Endothelial cell of hepatic sinusoid (primary cell): ENCODE measurements around the gene CLDND1.

Source experiments
- in situ Hi-C: cut with HindIII; loops from 2 replicates; pipeline ENCODE4 v1.10.0; 2017; ENCODE audit warnings: low sequenced_read_pairs

CLDND1 gene

DNA sequence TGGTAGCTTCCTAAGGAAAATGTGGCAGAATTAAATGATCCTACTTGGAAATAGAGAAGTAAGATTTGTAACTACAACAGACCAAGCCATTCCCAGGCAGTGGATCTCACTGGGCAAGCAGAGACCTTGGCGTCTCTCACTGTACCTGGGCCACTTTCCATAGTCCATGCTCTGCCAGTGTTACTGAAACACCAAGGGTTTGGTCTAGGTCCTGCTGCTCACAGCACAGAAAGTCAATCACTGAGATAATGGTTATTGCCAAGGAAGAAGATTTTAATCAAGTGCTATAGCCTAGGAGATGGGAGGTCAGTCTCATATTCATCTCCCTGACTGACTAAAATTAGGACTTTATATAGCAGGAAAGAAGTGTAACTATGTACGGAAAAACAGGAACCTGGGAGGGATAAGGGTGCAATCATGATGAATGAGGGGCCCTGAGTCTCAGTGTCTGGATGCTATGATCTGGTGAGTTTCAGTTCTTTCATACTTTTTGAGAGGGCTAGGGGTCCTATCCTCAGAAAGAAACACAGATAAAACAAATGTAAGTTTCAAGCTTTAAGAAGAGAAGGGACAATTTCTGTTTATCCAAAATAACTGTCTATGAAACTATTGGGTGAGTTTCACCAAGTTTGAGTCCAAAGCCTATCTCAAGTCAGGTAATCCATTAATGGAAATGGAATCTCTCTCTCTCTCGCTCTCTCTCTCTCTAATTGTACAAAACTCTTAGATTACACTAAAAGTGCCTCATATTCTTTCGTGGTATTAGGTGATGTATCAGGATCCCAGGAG is 29.7 kb upstream of the CLDND1 start:
- in situ Hi-C loops, result loop anchor here (25.0 kb wide), 1 partner anchor 515 kb away; the partner anchor contains the start of gene GABRR3

- in situ Hi-C loops, result loop anchor here (25.0 kb wide), 1 partner anchor 514 kb away; the partner anchor contains the start of gene GABRR3
Measured at GRCh38 chr3:98551754-98552153, 29.1 kb upstream of the CLDND1 start.

GRCh38 chr3:98551236-98551635 is 28.5 kb upstream of the CLDND1 start:
- in situ Hi-C loops, result loop anchor here (25.0 kb wide), 1 partner anchor 514 kb away; the partner anchor contains the start of gene GABRR3

DNA sequence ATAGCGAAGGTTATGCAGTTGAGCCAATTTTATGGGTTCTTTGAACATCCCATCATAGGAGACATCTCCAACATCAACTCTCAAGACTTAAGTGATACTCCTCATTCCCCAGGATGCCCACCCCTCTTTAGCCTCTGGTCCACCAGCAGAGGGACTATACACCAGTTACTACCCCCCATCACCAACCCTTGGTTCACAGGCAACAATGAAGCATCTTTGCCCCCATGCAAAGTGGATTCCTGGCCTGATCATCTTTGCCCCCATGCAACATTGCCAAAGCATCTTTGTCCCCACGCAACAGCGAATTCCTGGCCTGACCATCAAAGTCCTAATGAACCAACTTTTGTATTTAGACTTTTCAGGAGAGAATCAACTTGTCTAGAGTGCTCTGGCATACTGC is 28.1 kb upstream of the CLDND1 start:
- in situ Hi-C loops, result loop anchor here (25.0 kb wide), 1 partner anchor 514 kb away; the partner anchor contains the start of gene GABRR3

- in situ Hi-C loops, result no loop called here
Measured at GRCh38 chr3:98548544-98548943, 25.8 kb upstream of the CLDND1 start.

DNA sequence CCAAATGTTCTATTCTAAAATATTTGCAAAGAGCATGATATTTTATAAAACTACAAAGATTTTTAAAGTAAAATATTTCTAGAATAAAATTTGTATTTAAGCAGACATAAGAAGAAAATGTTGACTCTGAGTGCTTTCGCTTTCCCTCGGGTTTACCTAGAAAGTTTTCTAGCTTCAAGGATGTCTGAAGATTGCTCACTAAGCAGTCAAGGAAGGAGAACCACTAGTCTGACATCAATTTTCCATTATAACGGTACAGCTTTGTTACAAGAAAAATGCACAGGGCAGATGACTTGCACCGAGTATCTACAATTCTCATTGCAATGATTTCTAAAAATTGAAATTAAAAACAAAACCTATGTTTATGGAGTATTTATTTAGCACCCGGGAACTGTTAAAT is 23.2 kb upstream of the CLDND1 start:
- in situ Hi-C loops, result no loop called here

GRCh38 chr3:98542623-98543022 is 19.9 kb upstream of the CLDND1 start:
- in situ Hi-C loops, result no loop called here

- in situ Hi-C loops, result no loop called here
Measured at GRCh38 chr3:98541695-98542094, 19.0 kb upstream of the CLDND1 start.

DNA sequence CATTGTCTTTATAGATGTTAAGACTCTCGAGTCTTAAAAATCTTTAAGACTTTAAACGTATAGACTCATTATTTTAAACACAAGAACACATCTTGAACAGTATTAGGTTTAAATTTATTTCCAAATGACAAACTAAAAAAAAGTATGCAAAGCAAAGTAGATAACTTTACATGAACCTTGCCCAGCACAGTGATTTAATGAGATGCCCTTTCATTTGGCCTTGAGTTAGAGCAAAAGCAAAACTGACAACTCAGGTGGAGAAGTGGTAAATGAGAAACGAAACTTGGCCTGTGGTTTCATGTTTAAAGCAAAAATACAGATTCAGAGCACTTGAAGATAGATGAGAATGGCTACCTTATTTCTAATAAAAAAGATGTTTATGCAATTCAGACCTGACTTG is 17.6 kb upstream of the CLDND1 start:
- in situ Hi-C loops, result no loop called here

DNA sequence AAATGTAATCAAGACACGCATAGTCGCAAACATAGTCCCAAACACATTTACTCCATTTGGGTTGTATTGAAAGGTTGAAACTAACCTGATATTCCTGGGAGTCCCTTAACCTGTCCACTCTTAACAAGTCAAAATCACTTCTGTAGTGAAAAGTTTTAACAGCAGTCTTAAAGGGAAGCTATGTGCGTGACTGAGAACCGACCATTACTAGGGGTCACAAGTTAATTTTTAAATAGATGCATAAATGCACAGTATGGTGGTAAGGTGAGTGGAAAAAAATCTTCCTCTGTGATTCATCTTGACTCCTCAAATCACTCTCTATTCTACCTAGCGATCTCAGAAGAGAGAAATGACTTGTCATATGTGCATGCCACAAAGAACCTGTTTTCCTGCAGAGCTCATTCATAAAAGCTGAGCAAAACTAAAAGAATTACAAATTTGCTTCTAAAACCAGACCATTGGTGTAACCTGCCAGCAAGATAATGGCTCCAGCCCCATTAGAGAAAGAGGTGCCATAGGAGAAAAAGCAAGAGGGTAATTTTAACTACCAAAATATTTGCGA is 13.8 kb upstream of the CLDND1 start:
- in situ Hi-C loops, result no loop called here

- in situ Hi-C loops, result no loop called here
Measured at GRCh38 chr3:98534734-98535133, 12.0 kb upstream of the CLDND1 start.

- in situ Hi-C loops, result no loop called here
Measured at GRCh38 chr3:98534168-98534567, 11.5 kb upstream of the CLDND1 start.

DNA sequence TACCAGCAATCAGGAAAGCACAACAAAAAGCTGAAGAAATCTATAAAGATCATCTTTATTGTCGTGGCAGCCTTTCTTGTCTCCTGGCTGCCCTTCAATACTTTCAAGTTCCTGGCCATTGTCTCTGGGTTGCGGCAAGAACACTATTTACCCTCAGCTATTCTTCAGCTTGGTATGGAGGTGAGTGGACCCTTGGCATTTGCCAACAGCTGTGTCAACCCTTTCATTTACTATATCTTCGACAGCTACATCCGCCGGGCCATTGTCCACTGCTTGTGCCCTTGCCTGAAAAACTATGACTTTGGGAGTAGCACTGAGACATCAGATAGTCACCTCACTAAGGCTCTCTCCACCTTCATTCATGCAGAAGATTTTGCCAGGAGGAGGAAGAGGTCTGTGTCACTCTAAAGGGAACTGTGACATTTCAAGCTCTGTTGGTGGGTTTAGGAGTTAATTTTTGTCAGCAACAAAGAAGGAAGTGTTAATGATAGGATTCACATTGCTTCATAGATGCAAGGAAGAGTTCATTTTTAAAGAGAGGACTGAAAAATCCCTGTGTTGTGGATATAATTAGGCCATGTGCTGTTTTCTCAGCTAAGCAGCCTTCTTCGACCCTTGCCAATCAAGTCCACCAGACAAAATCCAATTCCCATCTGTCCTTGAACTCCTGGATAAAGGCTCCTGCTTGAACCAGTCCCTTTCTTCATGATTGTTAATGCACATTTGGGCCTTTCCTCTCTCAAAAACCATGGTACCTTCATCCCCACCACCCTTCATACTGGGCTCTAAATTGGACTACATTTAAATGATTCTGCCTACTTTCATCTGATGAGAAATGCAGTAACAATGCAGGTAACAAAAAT is 10.2 kb upstream of the CLDND1 start:
- in situ Hi-C loops, result no loop called here

- in situ Hi-C loops, result no loop called here
Measured at GRCh38 chr3:98532275-98532637, 9.6 kb upstream of the CLDND1 start.

DNA sequence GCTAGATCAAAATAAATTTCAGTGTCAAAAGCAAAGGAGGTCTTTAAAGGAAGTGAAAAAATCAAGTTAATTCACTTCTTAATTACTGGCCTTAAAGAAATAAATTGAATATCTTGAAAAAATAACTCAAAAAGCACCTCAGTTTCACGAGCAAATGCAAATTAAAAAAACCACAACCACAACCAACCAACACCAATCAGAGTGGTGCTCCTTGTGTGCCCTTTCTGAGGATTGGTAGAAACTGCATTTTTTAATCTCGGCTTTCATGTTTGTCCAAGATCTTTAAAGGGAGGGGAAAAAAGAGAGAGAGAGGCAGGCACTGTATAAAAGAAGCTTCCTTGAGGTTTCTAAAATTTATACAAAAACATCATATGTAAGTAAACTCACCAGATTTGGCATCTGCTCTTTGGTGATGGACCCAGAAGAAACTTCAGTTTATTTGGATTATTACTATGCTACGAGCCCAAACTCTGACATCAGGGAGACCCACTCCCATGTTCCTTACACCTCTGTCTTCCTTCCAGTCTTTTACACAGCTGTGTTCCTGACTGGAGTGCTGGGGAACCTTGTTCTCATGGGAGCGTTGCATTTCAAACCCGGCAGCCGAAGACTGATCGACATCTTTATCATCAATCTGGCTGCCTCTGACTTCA is 9.0 kb upstream of the CLDND1 start, which contains the start of gene GPR15:
TSS of gene GPR15 (plus strand) at position 357 of the 653 bp plus-strand sequence. CDS start at position 413, 56 bp downstream.
- in situ Hi-C loops, result no loop called here

DNA sequence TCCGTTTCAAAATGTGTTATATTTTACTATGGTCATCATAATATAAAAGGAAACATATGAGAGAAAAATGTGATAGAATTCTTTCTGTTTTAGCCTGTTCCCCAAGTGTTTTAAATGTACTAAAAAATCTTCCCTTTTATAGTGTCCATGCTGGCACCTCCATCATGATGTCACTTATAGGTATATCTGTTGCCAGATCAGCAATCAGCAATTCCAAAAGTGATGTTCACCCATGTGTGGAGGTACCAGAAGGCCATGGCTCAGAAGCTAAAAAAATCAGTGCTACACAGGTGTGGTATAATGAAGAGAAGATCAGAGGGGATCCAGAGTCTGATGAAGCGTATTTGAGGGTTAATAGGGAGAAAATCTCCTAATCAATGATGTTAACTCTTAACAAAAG is 8.0 kb upstream of the CLDND1 start:
- in situ Hi-C loops, result no loop called here

DNA sequence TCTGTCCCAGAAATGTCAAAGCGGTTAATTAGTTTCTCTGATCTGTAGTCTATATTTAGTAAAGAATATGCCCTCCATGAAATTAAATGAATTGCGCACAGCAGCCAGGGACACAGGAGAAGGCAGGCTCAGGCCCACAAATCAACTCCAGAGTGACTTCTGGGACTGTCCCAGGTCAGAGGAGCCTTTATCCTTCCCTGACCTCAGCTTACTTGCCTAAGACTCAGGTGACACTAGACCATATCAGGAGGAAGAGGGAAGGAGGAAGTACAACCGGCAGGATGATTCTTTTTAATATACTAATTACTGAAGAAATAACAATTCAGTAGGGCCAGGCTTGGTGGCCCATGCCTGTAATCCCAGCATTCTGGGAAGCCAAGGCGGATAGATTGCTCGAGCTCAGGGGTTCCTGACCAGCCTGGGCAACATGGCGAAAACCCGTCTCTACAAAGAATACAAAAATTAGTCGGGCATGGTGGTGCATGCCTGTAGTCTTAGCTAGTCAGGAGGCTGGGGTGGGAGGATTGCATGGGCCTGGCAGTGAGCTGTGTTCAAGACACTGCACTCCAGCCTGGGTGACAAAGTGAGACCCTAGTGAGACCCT is 7.3 kb upstream of the CLDND1 start:
- in situ Hi-C loops, result no loop called here

GRCh38 chr3:98528474-98529346 is 6.0 kb upstream of the CLDND1 start:
- in situ Hi-C loops, result no loop called here

DNA sequence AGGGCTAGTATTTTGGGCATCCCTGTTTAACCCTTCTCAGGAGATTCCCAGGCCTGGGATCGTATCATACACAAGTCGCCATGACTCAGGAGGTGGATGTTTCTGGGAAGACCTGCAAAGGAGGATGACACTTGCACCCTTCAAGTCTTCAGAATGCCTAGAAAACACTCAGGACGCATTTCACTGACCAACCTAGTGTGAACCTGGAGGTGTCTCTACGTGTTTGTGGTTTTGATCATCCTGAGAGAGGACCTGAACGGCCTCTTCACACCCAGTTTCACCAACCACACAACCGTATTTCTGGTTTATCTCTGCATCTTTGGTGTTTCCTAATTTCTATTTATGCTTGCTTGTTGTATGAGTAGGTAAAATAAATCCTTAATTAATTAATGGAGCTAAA is 2.8 kb upstream of the CLDND1 start:
- in situ Hi-C loops, result no loop called here
